ENCODE measurements around the gene WDTC1. TPM values are rescaled to one million over a fixed set of nuclear protein-coding genes. Genes with fewer than 3 reads are reported as not detected.

The WDTC1 gene
- total RNA-seq, 1 experiment from 2014 or later: 14.9 TPM

GRCh38 chr1:27339213-27339612, 104.8 kb downstream of the WDTC1 start:
- H3K4me3 ChIP-seq: no peak overlapping the region
- H3K36me3 ChIP-seq: peaks cover 8% of the 10 kb centered on the region
- H3K9me3 ChIP-seq: no peaks in the 10 kb centered on the region
- DNase-seq: no peak
- H3K27me3 ChIP-seq: no peaks in the 10 kb centered on the region

GRCh38 chr1:27341525-27342252, 107.3 kb downstream of the WDTC1 start, which contains the start of gene SYTL1:
TSS of gene SYTL1 (plus strand) at chr1:27342022. CDS start at chr1:27345335, 3,313 bp downstream.
- peak; percentile 54 for DNase-seq
- H3K27me3 ChIP-seq: no peaks in the 10 kb centered on the region
- H3K36me3 ChIP-seq: no peaks in the 10 kb centered on the region
- no peaks in the 10 kb centered on the region for H3K9me3 ChIP-seq
- no peak within 1 kb of the TSS for H3K4me3 ChIP-seq

GRCh38 chr1:27342391-27342777, 108.0 kb downstream of the WDTC1 start:
- Histone ChIP-seq H3K36me3 (no peaks in the 10 kb centered on the region), H3K27me3 (no peaks in the 10 kb centered on the region), H3K9me3 (no peaks in the 10 kb centered on the region), H3K4me3 (no peak overlapping the region)
- DNase-seq: no peak

GRCh38 chr1:27342778-27343638, 108.6 kb downstream of the WDTC1 start:
- H3K27me3 ChIP-seq: no peaks in the 10 kb centered on the region
- H3K36me3 ChIP-seq: no peaks in the 10 kb centered on the region
- no peak for DNase-seq
- H3K9me3 ChIP-seq: no peaks in the 10 kb centered on the region
- no peak overlapping the region for H3K4me3 ChIP-seq

DNA sequence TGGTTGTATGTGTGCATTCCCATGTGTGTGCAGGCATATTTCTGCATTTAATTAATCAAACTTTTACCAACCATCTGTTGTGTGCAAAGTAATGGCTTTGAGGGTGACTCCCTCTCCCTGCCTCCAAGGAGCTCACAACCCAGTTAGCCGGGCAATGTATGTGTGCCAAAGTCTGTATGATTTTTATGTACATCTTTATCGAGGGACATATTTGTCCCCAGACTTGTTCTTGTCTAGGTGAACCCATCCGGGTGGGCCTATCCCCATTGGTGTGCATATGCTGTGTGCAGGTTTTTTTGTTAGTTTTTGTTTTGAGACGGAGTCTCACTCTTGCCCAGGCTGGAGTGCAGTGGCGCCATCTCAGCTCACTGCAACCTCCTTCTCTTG, 109.2 kb downstream of the WDTC1 start:
- Histone ChIP-seq H3K27me3 (no peaks in the 10 kb centered on the region), H3K9me3 (no peaks in the 10 kb centered on the region), H3K4me3 (no peak overlapping the region), H3K36me3 (no peaks in the 10 kb centered on the region)
- DNase-seq: no peak

DNA sequence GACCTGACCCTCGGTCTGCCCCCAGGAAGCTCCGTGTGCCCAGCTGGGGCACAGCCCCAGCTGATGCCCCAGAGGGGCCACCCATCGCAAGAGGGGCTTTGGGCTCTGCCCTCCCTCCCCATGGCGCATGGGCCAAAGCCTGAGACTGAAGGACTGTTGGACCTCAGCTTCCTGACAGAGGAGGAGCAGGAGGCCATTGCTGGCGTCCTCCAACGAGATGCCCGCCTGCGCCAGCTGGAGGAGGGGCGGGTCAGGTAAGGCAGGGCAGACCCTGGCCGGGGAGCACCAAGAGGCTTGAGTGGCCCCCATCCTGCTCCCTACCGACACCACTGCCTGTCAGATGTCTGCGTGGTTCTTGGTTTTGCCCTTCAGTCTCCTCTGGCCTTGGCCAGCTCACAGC, 110.8 kb downstream of the WDTC1 start:
- Histone ChIP-seq H3K4me3 (no peak overlapping the region), H3K36me3 (no peaks in the 10 kb centered on the region), H3K9me3 (no peaks in the 10 kb centered on the region), H3K27me3 (no peaks in the 10 kb centered on the region)
- no peak for DNase-seq

- Histone ChIP-seq H3K27me3 (no peaks in the 10 kb centered on the region), H3K36me3 (no peaks in the 10 kb centered on the region), H3K9me3 (no peaks in the 10 kb centered on the region), H3K4me3 (no peak overlapping the region)
- no peak for DNase-seq
These were observed 111.9 kb downstream of the WDTC1 start for GRCh38 chr1:27346357-27346756.

- no peak for DNase-seq
- Histone ChIP-seq H3K9me3 (no peaks in the 10 kb centered on the region), H3K36me3 (no peaks in the 10 kb centered on the region)
These were observed 112.7 kb downstream of the WDTC1 start for GRCh38 chr1:27346991-27347624.

DNA sequence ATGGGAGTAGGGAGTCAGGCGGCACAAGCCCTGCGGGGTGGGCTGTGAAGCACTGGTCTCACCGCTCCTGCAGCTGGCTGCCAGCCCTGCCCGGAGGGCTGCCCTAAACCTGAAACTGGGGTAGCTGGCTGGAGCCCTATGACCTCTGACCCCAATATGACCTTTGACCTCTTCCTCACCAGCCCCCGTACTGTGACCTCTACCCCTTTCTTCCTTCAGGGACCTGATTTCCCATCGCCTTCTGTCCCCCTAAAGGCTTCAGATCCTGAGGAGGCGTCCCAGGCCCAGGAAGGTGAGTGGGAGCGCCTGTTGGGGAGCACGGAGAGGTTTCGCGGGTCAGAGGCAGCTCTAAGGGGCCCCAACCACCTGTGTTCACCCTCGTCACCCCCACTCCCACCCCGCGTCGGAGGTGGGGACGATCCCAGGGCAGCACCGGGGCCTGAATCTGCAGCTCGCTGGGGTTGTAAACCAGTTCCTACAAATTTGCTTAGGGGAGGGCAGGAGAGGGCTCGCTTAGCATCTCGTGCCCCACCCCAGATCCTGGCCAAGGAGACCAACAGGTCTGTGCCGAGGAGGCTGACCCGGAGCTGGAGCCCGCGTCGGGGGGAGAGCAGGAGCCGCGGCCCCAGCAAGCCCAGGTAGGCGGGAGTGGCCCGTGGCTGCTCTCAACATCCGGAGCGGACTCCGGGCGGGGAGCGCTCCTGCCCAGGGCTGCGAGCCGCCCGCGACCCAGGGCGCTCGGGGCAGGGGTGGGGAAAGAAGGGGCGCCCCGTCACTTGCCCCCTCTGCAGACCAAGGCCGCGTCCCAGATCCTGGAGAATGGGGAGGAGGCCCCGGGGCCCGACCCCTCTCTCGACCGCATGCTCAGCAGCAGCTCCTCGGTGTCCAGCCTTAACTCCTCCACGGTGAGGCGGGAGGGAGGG, 114.7 kb downstream of the WDTC1 start:
- no peak overlapping the region for H3K4me3 ChIP-seq
- H3K27me3 ChIP-seq: no peaks in the 10 kb centered on the region
- no peaks in the 10 kb centered on the region for H3K36me3 ChIP-seq
- no peak for DNase-seq
- H3K9me3 ChIP-seq: no peaks in the 10 kb centered on the region

More at GRCh38 chr1:27346991-27347624, 112.7 kb downstream of the WDTC1 start:
- Histone ChIP-seq H3K4me3 (no peak overlapping the region), H3K27me3 (no peaks in the 10 kb centered on the region)

GRCh38 chr1:27349784-27350662, 115.6 kb downstream of the WDTC1 start:
- H3K9me3 ChIP-seq: no peaks in the 10 kb centered on the region
- H3K36me3 ChIP-seq: no peaks in the 10 kb centered on the region
- H3K4me3 ChIP-seq: no peak overlapping the region
- no peaks in the 10 kb centered on the region for H3K27me3 ChIP-seq
- no peak for DNase-seq

DNA sequence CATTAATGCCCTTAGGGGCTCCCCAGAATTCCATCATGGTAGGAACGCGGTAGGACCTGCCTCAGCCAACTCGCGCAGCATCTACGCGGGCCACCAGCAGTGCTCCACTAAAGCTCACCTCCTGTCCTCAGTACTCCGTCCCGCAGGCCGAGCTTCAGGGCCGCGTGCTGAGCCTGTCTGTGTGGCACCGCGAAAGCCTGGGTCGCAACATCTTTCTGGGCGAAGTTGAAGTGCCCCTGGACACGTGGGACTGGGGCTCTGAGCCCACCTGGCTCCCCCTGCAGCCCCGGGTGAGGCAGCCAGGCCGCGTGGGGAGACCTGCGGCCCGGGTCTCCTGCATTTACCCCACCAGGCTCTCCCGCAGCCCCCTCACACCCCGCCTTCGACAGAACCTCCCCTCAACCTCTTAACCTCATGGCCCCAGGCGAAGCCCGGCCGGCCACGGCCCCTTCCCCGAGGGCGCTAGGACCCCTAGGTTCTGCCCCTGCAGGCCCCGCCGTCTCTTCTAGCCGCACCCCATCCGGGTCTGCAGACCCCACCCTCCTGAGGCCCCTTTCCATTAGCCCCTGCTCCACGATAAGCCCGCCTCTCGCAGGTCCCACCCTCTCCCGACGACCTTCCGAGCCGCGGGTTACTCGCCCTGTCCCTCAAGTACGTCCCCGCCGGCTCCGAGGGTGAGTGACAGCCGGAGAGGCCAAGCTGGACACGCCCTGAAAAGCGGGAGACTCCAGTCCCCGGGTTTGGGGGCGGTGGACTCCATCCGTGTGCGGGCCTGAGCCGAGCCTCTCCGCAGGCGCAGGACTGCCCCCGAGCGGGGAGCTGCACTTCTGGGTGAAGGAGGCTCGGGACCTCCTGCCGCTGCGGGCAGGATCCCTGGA, 116.5 kb downstream of the WDTC1 start:
- no peak for DNase-seq
- no peak overlapping the region for H3K4me3 ChIP-seq
- no peaks in the 10 kb centered on the region; the same call in 1 of the 2 replicates for H3K36me3 ChIP-seq
- H3K27me3 ChIP-seq: no peaks in the 10 kb centered on the region
- no peaks in the 10 kb centered on the region for H3K9me3 ChIP-seq

DNA sequence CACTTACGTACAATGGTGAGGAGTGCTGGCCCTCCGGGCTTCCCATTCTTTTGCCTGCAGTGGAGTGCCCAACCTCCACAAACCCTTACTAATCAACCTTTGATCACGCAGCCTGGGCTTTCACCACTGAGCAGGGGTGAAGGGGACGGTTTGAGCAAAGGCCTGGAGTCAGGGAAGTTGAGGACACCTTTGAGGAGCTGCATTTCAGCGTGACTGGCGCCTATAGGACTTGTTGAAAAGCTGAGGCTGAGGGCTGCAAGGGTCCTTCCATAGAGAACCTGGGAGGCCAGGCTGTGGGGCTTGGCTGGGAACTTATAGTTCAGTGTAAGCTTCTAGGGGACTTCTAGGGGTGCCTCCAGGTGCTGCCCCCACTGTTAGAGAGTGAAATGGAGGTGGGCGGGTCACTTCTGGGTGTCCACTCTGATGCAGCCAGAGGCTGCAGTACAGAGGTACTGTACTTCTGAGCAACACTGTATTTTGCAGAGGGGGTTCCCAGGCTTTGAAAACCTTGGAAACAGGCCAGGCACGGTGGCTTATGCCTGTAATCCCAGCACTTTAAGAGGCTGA, 117.2 kb downstream of the WDTC1 start:
- no peak overlapping the region for H3K4me3 ChIP-seq
- no peak for DNase-seq
- no peaks in the 10 kb centered on the region for H3K27me3 ChIP-seq
- no peaks in the 10 kb centered on the region for H3K9me3 ChIP-seq
- peaks cover 3% of the 10 kb centered on the region; the same call in 1 of the 2 replicates for H3K36me3 ChIP-seq

GRCh38 chr1:27353166-27353565, 118.7 kb downstream of the WDTC1 start:
- Histone ChIP-seq H3K27me3 (no peaks in the 10 kb centered on the region), H3K36me3 (peaks cover 14% of the 10 kb centered on the region), H3K9me3 (no peaks in the 10 kb centered on the region), H3K4me3 (no peak overlapping the region)
- DNase-seq: no peak

GRCh38 chr1:27353629-27354028, 119.2 kb downstream of the WDTC1 start:
- Histone ChIP-seq H3K27me3 (no peaks in the 10 kb centered on the region), H3K36me3 (peaks cover 14% of the 10 kb centered on the region)
- DNase-seq: no peak

More at GRCh38 chr1:27353629-27354028, 119.2 kb downstream of the WDTC1 start:
- Histone ChIP-seq H3K9me3 (no peaks in the 10 kb centered on the region), H3K4me3 (no peak overlapping the region)

Measured in MG63 (cell line).